ENCODE results near the gene SHROOM3.

SHROOM3 gene

GRCh38 chr4:76663824-76664223 lies 228.8 kb downstream of the SHROOM3 start:
- no peak for ATAC-seq
- TF ChIP-seq ZNF70 (CRISPR knock-in tag; IDR thresholded peaks at IDR 0.05) (no peak), ESRRG (CRISPR knock-in tag; IDR thresholded peaks at IDR 0.05) (no peak), SNAI2 (CRISPR knock-in tag; IDR thresholded peaks at IDR 0.05) (no peak), ZFP3 (CRISPR knock-in tag; IDR thresholded peaks at IDR 0.05) (no peak), BACH2 (CRISPR knock-in tag; IDR thresholded peaks at IDR 0.05; ENCODE audit: borderline replicate concordance) (no peak), RARB (CRISPR knock-in tag; IDR thresholded peaks at IDR 0.05) (no peak), ZC3H10 (CRISPR knock-in tag; IDR thresholded peaks at IDR 0.05) (no peak), ARNTL (CRISPR knock-in tag; IDR thresholded peaks at IDR 0.05; ENCODE audit: borderline replicate concordance, low read depth) (no peak), ZNF8 (CRISPR knock-in tag; IDR thresholded peaks at IDR 0.05) (no peak)
- TF ChIP-seq, protein P1, sequence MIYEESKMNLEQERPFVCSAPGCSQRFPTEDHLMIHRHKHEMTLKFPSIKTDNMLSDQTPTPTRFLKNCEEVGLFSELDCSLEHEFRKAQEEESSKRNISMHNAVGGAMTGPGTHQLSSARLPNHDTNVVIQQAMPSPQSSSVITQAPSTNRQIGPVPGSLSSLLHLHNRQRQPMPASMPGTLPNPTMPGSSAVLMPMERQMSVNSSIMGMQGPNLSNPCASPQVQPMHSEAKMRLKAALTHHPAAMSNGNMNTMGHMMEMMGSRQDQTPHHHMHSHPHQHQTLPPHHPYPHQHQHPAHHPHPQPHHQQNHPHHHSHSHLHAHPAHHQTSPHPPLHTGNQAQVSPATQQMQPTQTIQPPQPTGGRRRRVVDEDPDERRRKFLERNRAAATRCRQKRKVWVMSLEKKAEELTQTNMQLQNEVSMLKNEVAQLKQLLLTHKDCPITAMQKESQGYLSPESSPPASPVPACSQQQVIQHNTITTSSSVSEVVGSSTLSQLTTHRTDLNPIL (CRISPR knock-in tag; IDR thresholded peaks at IDR 0.05; ENCODE audit: low read depth): no peak

DNA sequence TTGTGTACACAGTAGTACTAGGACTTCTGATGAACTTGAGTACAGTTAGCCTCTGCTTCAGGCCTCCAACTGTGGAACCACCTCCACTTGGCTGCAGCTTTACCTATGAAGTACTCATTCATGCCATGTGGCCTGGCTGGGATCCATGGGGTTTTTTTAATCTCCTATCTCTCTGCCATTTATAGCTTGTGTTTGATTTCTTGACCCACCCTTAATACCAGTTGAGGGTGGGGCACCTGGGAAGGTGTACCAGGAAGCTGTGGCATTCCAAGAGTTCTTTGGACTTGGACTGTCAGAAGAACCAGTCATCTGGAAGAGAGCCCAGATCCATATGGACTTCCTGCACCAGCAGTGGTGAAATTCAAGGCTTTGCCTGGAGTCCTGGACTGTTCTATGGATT lies 230.1 kb downstream of the SHROOM3 start:
- TF ChIP-seq ZC3H10 (CRISPR knock-in tag; IDR thresholded peaks at IDR 0.05) (no peak), SNAI2 (CRISPR knock-in tag; IDR thresholded peaks at IDR 0.05) (no peak), GLIS3 (CRISPR knock-in tag; IDR thresholded peaks at IDR 0.05) (no peak), POU6F1 (CRISPR knock-in tag; IDR thresholded peaks at IDR 0.05; ENCODE audit: borderline replicate concordance, low read depth) (no peak)
- TF ChIP-seq, protein P1 (CRISPR knock-in tag; IDR thresholded peaks at IDR 0.05; ENCODE audit: low read depth): no peak

GRCh38 chr4:76665721-76666120 lies 230.7 kb downstream of the SHROOM3 start:
- no peak for TF ChIP-seq OSR1 (CRISPR knock-in tag; IDR thresholded peaks at IDR 0.05)
- TF ChIP-seq ARNTL (CRISPR knock-in tag; IDR thresholded peaks at IDR 0.05; ENCODE audit: borderline replicate concordance, low read depth): no peak
- no peak for TF ChIP-seq BACH2 (CRISPR knock-in tag; IDR thresholded peaks at IDR 0.05; ENCODE audit: borderline replicate concordance)
- no peak for TF ChIP-seq PPARA (CRISPR knock-in tag; IDR thresholded peaks at IDR 0.05; ENCODE audit: borderline replicate concordance)
- TF ChIP-seq ZNF565 (CRISPR knock-in tag; conservative IDR thresholded peaks at IDR 0.05; ENCODE audit: low read depth): no peak
- no peak for TF ChIP-seq ISL1 (CRISPR knock-in tag; IDR thresholded peaks at IDR 0.05)
- no peak for TF ChIP-seq RARB (CRISPR knock-in tag; IDR thresholded peaks at IDR 0.05)
- TF ChIP-seq, protein P2, sequence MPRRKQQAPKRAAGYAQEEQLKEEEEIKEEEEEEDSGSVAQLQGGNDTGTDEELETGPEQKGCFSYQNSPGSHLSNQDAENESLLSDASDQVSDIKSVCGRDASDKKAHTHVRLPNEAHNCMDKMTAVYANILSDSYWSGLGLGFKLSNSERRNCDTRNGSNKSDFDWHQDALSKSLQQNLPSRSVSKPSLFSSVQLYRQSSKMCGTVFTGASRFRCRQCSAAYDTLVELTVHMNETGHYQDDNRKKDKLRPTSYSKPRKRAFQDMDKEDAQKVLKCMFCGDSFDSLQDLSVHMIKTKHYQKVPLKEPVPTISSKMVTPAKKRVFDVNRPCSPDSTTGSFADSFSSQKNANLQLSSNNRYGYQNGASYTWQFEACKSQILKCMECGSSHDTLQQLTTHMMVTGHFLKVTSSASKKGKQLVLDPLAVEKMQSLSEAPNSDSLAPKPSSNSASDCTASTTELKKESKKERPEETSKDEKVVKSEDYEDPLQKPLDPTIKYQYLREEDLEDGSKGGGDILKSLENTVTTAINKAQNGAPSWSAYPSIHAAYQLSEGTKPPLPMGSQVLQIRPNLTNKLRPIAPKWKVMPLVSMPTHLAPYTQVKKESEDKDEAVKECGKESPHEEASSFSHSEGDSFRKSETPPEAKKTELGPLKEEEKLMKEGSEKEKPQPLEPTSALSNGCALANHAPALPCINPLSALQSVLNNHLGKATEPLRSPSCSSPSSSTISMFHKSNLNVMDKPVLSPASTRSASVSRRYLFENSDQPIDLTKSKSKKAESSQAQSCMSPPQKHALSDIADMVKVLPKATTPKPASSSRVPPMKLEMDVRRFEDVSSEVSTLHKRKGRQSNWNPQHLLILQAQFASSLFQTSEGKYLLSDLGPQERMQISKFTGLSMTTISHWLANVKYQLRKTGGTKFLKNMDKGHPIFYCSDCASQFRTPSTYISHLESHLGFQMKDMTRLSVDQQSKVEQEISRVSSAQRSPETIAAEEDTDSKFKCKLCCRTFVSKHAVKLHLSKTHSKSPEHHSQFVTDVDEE (CRISPR knock-in tag; IDR thresholded peaks at IDR 0.05): no peak
- no peak for ATAC-seq

More for the DNA sequence above, 230.1 kb downstream of the SHROOM3 start:
- ATAC-seq: no peak; the same call in 2 of the 3 replicates

GRCh38 chr4:76666944-76667532 lies 232.0 kb downstream of the SHROOM3 start:
- no peak for ATAC-seq
- no peak for TF ChIP-seq GLIS3 (CRISPR knock-in tag; IDR thresholded peaks at IDR 0.05)
- no peak for TF ChIP-seq SNAI2 (CRISPR knock-in tag; IDR thresholded peaks at IDR 0.05)
- TF ChIP-seq POU6F1 (CRISPR knock-in tag; IDR thresholded peaks at IDR 0.05; ENCODE audit: borderline replicate concordance, low read depth): no peak
- TF ChIP-seq, protein P2 (CRISPR knock-in tag; IDR thresholded peaks at IDR 0.05): no peak
- no peak for TF ChIP-seq PPARA (CRISPR knock-in tag; IDR thresholded peaks at IDR 0.05; ENCODE audit: borderline replicate concordance)
- no peak for TF ChIP-seq ZC3H10 (CRISPR knock-in tag; IDR thresholded peaks at IDR 0.05)
- TF ChIP-seq ZFP30 (CRISPR knock-in tag; IDR thresholded peaks at IDR 0.05): no peak
- TF ChIP-seq ZNF565 (CRISPR knock-in tag; conservative IDR thresholded peaks at IDR 0.05; ENCODE audit: low read depth): no peak
- no peak for TF ChIP-seq OSR1 (CRISPR knock-in tag; IDR thresholded peaks at IDR 0.05)
- no peak for TF ChIP-seq BACH2 (CRISPR knock-in tag; IDR thresholded peaks at IDR 0.05; ENCODE audit: borderline replicate concordance)
- TF ChIP-seq TCF4 (CRISPR knock-in tag; IDR thresholded peaks at IDR 0.05; ENCODE audit: borderline replicate concordance): no peak
- TF ChIP-seq RARB (CRISPR knock-in tag; IDR thresholded peaks at IDR 0.05): no peak
- TF ChIP-seq, protein P3, sequence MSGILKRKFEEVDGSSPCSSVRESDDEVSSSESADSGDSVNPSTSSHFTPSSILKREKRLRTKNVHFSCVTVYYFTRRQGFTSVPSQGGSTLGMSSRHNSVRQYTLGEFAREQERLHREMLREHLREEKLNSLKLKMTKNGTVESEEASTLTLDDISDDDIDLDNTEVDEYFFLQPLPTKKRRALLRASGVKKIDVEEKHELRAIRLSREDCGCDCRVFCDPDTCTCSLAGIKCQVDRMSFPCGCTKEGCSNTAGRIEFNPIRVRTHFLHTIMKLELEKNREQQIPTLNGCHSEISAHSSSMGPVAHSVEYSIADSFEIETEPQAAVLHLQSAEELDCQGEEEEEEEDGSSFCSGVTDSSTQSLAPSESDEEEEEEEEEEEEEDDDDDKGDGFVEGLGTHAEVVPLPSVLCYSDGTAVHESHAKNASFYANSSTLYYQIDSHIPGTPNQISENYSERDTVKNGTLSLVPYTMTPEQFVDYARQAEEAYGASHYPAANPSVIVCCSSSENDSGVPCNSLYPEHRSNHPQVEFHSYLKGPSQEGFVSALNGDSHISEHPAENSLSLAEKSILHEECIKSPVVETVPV (CRISPR knock-in tag; IDR thresholded peaks at IDR 0.05): no peak
